Nephron (organoid): Measurements from ENCODE around the gene ELK3.

Experiments
- H3K27ac Mint-ChIP-seq, 3 experiments: 2 replicates each; pipeline ENCODE4 v1.8.0; 2020; ENCODE audit warnings: mixed read lengths in 3 of 3, mild to moderate bottlenecking in 2 of 3, moderate library complexity in 1 of 3
- H3K27me3 Mint-ChIP-seq: 2 replicates; pipeline ENCODE4 v1.8.0; 2021; ENCODE audit warnings: low read depth, mild to moderate bottlenecking, moderate library complexity, mixed read lengths
- H3K36me3 Mint-ChIP-seq: 2 replicates; pipeline ENCODE4 v1.8.0; 2020; ENCODE audit warnings: low read depth, mixed read lengths
- H3K4me1 Mint-ChIP-seq: 2 replicates; pipeline ENCODE4 v1.8.0; 2020; ENCODE audit warnings: mixed read lengths
- H3K4me3 Mint-ChIP-seq, 3 experiments: 2 replicates each; pipeline ENCODE4 v1.8.0; 2020; ENCODE audit warnings: mild to moderate bottlenecking in 3 of 3, mixed read lengths in 3 of 3, moderate library complexity in 2 of 3
- H3K9me3 Mint-ChIP-seq: 2 replicates; pipeline ENCODE4 v1.8.0; 2020; ENCODE audit warnings: mixed read lengths
- CTCF ChIP-seq, 3 experiments: fragments of 200-600 bp; sonication (generic); IDR thresholded peaks; one replicate each; pipeline ENCODE4 v1.5.0; 2021; ENCODE audit warnings: antibody characterized with exemption in 3 of 3; ENCODE audit not compliant: unreplicated experiment in 3 of 3

The ELK3 gene

GRCh38 chr12:96167492-96167891 lies 26.7 kb upstream of the ELK3 start:
- Mint-ChIP-seq H3K4me1 (peaks cover 5% of the 10 kb centered on the region), H3K27me3 (peaks cover under 1% of the 10 kb centered on the region), H3K36me3 (no peaks in the 10 kb centered on the region), H3K27ac (no peak overlapping the region), H3K9me3 (peaks cover 3% of the 10 kb centered on the region), H3K4me3 (no peak overlapping the region)
- TF ChIP-seq CTCF (IDR thresholded peaks at IDR 0.05; ENCODE audit: unreplicated experiment in 3 of 3), result no peak

- TF ChIP-seq CTCF (IDR thresholded peaks at IDR 0.05; ENCODE audit: unreplicated experiment in 3 of 3), result no peak
These were observed 23.8 kb upstream of the ELK3 start for GRCh38 chr12:96170328-96170727.

GRCh38 chr12:96170762-96171161 lies 23.4 kb upstream of the ELK3 start:
- peaks cover 7% of the 10 kb centered on the region for H3K27me3 Mint-ChIP-seq
- H3K9me3 Mint-ChIP-seq, result peaks cover 3% of the 10 kb centered on the region
- H3K36me3 Mint-ChIP-seq, result no peaks in the 10 kb centered on the region
- H3K4me3 Mint-ChIP-seq, result no peak overlapping the region
- H3K4me1 Mint-ChIP-seq, result no peaks in the 10 kb centered on the region
- H3K27ac Mint-ChIP-seq, result no peak overlapping the region
- no peak for TF ChIP-seq CTCF (IDR thresholded peaks at IDR 0.05; ENCODE audit: unreplicated experiment in 3 of 3)

More at GRCh38 chr12:96170328-96170727, 23.8 kb upstream of the ELK3 start:
- H3K27ac Mint-ChIP-seq, result no peak overlapping the region
- H3K4me3 Mint-ChIP-seq, result no peak overlapping the region
- no peaks in the 10 kb centered on the region for H3K36me3 Mint-ChIP-seq
- peaks cover 7% of the 10 kb centered on the region for H3K27me3 Mint-ChIP-seq
- peaks cover 3% of the 10 kb centered on the region for H3K9me3 Mint-ChIP-seq
- H3K4me1 Mint-ChIP-seq, result no peaks in the 10 kb centered on the region

DNA sequence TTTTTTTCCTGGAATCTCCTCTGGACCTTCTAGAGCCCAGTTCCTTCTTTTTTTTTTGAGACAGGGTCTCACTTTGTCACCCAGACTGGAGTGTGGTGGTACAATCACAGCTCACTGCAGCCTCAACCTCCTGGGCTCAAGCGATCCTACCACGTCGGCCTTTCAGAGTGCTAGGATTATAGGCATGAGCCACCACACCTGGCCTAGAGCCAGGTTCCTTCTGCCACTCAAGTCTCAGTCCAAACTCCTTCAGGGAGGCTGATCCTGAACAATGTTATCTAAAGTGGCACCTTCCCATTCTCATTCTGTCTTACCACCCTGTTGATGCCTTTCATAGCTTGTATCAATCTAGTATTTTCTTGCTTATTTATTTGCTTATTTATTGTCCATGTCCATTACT lies 22.3 kb upstream of the ELK3 start:
- Mint-ChIP-seq H3K4me3 (no peak overlapping the region), H3K27me3 (peaks cover 7% of the 10 kb centered on the region), H3K27ac (no peak overlapping the region), H3K4me1 (no peaks in the 10 kb centered on the region), H3K36me3 (no peaks in the 10 kb centered on the region), H3K9me3 (peaks cover 7% of the 10 kb centered on the region)
- TF ChIP-seq CTCF (IDR thresholded peaks at IDR 0.05; ENCODE audit: unreplicated experiment in 3 of 3), result no peak

DNA sequence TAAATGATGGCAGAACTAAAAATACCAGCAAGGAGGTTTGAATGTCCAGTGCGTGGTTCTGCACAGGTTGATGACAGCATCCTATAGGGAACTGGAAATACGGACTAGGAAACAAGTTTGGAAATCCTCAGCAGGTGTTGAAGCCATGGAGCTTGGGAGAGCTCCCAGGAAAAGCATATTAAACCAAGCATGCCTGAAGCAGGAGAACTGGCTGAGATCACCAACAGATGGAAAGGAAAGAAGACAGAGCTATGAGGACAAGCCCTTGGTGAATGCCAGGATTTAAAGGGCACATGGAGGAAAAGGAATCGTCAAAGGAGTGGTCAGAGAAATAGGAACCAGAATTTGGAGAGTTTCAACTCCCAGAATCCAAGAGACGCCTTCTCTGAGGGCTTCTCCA lies 21.2 kb upstream of the ELK3 start:
- no peak for TF ChIP-seq CTCF (IDR thresholded peaks at IDR 0.05; ENCODE audit: unreplicated experiment in 3 of 3)
- Mint-ChIP-seq H3K4me1 (no peaks in the 10 kb centered on the region), H3K27ac (no peak overlapping the region), H3K27me3 (peaks cover 7% of the 10 kb centered on the region), H3K9me3 (peaks cover 7% of the 10 kb centered on the region), H3K36me3 (no peaks in the 10 kb centered on the region), H3K4me3 (no peak overlapping the region)

GRCh38 chr12:96176575-96176974 lies 17.6 kb upstream of the ELK3 start:
- Mint-ChIP-seq H3K27me3 (peaks cover 7% of the 10 kb centered on the region), H3K36me3 (no peaks in the 10 kb centered on the region), H3K4me1 (no peaks in the 10 kb centered on the region), H3K27ac (no peak overlapping the region), H3K4me3 (no peak overlapping the region), H3K9me3 (peaks cover 8% of the 10 kb centered on the region)
- no peak for TF ChIP-seq CTCF (IDR thresholded peaks at IDR 0.05; ENCODE audit: unreplicated experiment in 3 of 3)
